ENCODE data around the gene LRRC70. TPM values are rescaled to one million over a fixed set of nuclear protein-coding genes. Genes with fewer than 3 reads are reported as not detected.

Gene LRRC70
- total RNA-seq, 4 donors from 2014 or later = 8.0 to 15.3 (median 10.4) TPM

GRCh38 chr5:62555930-62556329 lies 22.7 kb upstream of the LRRC70 start:
- Histone ChIP-seq H3K9me3 (no peaks in the 10 kb centered on the region), H3K36me3 (no peaks in the 10 kb centered on the region), H3K27ac (no peak overlapping the region), H3K27me3 (no peaks in the 10 kb centered on the region), H3K4me3 (replicated peaks in 1 of 3) (no peak overlapping the region), H3K4me1 (no peaks in the 10 kb centered on the region)
- intact Hi-C loops (cut with DNase I) = no loop called here
- DNase-seq = no peak
- no peak for TF ChIP-seq POLR2A (IDR thresholded peaks at IDR 0.05)
- no peak for TF ChIP-seq CTCF (IDR thresholded peaks at IDR 0.05)

GRCh38 chr5:62558941-62559340 lies 19.7 kb upstream of the LRRC70 start:
- WGBS, 2 donors = 90 to 96% methylated on average over 3 of the region's 3 CpGs
- Histone ChIP-seq H3K27me3 (no peaks in the 10 kb centered on the region), H3K4me3 (replicated peaks in 1 of 3) (no peak overlapping the region), H3K27ac (no peak overlapping the region), H3K9me3 (no peaks in the 10 kb centered on the region), H3K4me1 (no peaks in the 10 kb centered on the region), H3K36me3 (no peaks in the 10 kb centered on the region)
- no peak for TF ChIP-seq CTCF (IDR thresholded peaks at IDR 0.05)
- intact Hi-C loops (cut with DNase I) = no loop called here
- no peak for DNase-seq

GRCh38 chr5:62560786-62561185 lies 17.8 kb upstream of the LRRC70 start:
- WGBS, 2 donors = 93 to 97% methylated on average over 1 of the region's 1 CpG
- Histone ChIP-seq H3K9me3 (no peaks in the 10 kb centered on the region), H3K27me3 (no peaks in the 10 kb centered on the region), H3K4me1 (no peaks in the 10 kb centered on the region), H3K4me3 (replicated peaks in 1 of 3) (no peak overlapping the region), H3K27ac (no peak overlapping the region), H3K36me3 (no peaks in the 10 kb centered on the region)
- TF ChIP-seq POLR2A (IDR thresholded peaks at IDR 0.05) (no peak), CTCF (IDR thresholded peaks at IDR 0.05) (no peak)
- DNase-seq = no peak
- intact Hi-C loops (cut with DNase I) = no loop called here

- intact Hi-C loops (cut with DNase I) = no loop called here
- no peaks in the 10 kb centered on the region for H3K27me3 ChIP-seq
- H3K27ac ChIP-seq = no peak overlapping the region
- DNase-seq = no peak
- no peaks in the 10 kb centered on the region for H3K9me3 ChIP-seq
- no peaks in the 10 kb centered on the region for H3K4me1 ChIP-seq
- WGBS, 2 donors = 88 to 90% methylated on average over 1 of the region's 1 CpG
- TF ChIP-seq POLR2A (IDR thresholded peaks at IDR 0.05) (no peak), CTCF (IDR thresholded peaks at IDR 0.05) (no peak)
- no peaks in the 10 kb centered on the region for H3K36me3 ChIP-seq
- no peak overlapping the region for H3K4me3 ChIP-seq (replicated peaks in 1 of 3)
These were observed 16.7 kb upstream of the LRRC70 start for GRCh38 chr5:62561896-62562295.

- H3K36me3 ChIP-seq = no peaks in the 10 kb centered on the region
- no peak for DNase-seq
- no peak overlapping the region for H3K4me3 ChIP-seq (replicated peaks in 1 of 3)
- H3K4me1 ChIP-seq = no peaks in the 10 kb centered on the region
- no peaks in the 10 kb centered on the region for H3K27me3 ChIP-seq
- TF ChIP-seq CTCF (IDR thresholded peaks at IDR 0.05) (no peak), POLR2A (IDR thresholded peaks at IDR 0.05) (no peak)
- no peak overlapping the region for H3K27ac ChIP-seq
- 67 to 79% methylated on average over 1 of the region's 1 CpG for WGBS, 2 donors
- intact Hi-C loops (cut with DNase I) = no loop called here
- no peaks in the 10 kb centered on the region for H3K9me3 ChIP-seq
These were observed 15.8 kb upstream of the LRRC70 start for GRCh38 chr5:62562867-62563266.
